ENCODE data around the gene CNTNAP2.

CNTNAP2 gene

GRCh38 chr7:148288592-148289151 lies 2172.1 kb downstream of the CNTNAP2 start:
- no peaks in the 10 kb centered on the region for H3K4me1 ChIP-seq (ENCODE audit: insufficient read depth, low read length)
- no peak overlapping the region for H3K9ac ChIP-seq (ENCODE audit: low read depth, low read length)
- H3K27ac ChIP-seq (ENCODE audit: low read length), result no peak overlapping the region
- no peaks in the 10 kb centered on the region for H3K9me3 ChIP-seq (ENCODE audit: insufficient read depth, low read length, severe bottlenecking)
- no peak overlapping the region for H3K4me2 ChIP-seq (ENCODE audit: insufficient read depth, low read length)
- H3K4me3 ChIP-seq (ENCODE audit: low read depth in 1 of 2, low read length in 2 of 2), result no peak overlapping the region
- ATAC-seq (ENCODE audit: insufficient read depth, low read depth) (no peak), DNase-seq (no peak)
- no peak overlapping the region for H2AFZ ChIP-seq (ENCODE audit: low read depth, low read length)
- peaks cover 3% of the 10 kb centered on the region for H3K27me3 ChIP-seq (ENCODE audit: insufficient read depth, low read length, poor library complexity)
- no peaks in the 10 kb centered on the region for H3K36me3 ChIP-seq (ENCODE audit: insufficient read depth, low read length)
- H4K20me1 ChIP-seq (ENCODE audit: insufficient read depth, low read length), result no peaks in the 10 kb centered on the region
- H3K79me2 ChIP-seq (ENCODE audit: insufficient read depth, low read length), result no peaks in the 10 kb centered on the region
- no peak for TF ChIP-seq CTCF (IDR thresholded peaks at IDR 0.05; ENCODE audit: borderline replicate concordance, extremely low read depth, low read length, poor library complexity, severe bottlenecking)

GRCh38 chr7:148289630-148290029 lies 2173.0 kb downstream of the CNTNAP2 start:
- DNase-seq, result no peak
- no peaks in the 10 kb centered on the region for H3K4me1 ChIP-seq (ENCODE audit: insufficient read depth, low read length)
- TF ChIP-seq CTCF (IDR thresholded peaks at IDR 0.05; ENCODE audit: borderline replicate concordance, extremely low read depth, low read length, poor library complexity, severe bottlenecking) (no peak), EZH2 (IDR thresholded peaks at IDR 0.05; ENCODE audit: borderline replicate concordance, low read depth, low read length, severe bottlenecking) (no peak)
- H3K9ac ChIP-seq (ENCODE audit: low read depth, low read length), result no peak overlapping the region
- H4K20me1 ChIP-seq (ENCODE audit: insufficient read depth, low read length), result no peaks in the 10 kb centered on the region
- H3K4me3 ChIP-seq (ENCODE audit: low read depth in 1 of 2, low read length in 2 of 2), result no peak overlapping the region
- no peak overlapping the region for H3K27ac ChIP-seq (ENCODE audit: low read length)
- no peaks in the 10 kb centered on the region for H3K36me3 ChIP-seq (ENCODE audit: insufficient read depth, low read length)
- no peaks in the 10 kb centered on the region for H3K79me2 ChIP-seq (ENCODE audit: insufficient read depth, low read length)
- H3K27me3 ChIP-seq (ENCODE audit: insufficient read depth, low read length, poor library complexity), result peaks cover 3% of the 10 kb centered on the region
- no peak overlapping the region for H2AFZ ChIP-seq (ENCODE audit: low read depth, low read length)
- ATAC-seq (ENCODE audit: insufficient read depth, low read depth), result no peak
- H3K9me3 ChIP-seq (ENCODE audit: insufficient read depth, low read length, severe bottlenecking), result no peaks in the 10 kb centered on the region
- H3K4me2 ChIP-seq (ENCODE audit: insufficient read depth, low read length), result no peak overlapping the region

GRCh38 chr7:148290538-148290937 lies 2173.9 kb downstream of the CNTNAP2 start:
- no peak overlapping the region for H3K4me3 ChIP-seq (ENCODE audit: low read depth in 1 of 2, low read length in 2 of 2)
- TF ChIP-seq CTCF (IDR thresholded peaks at IDR 0.05; ENCODE audit: borderline replicate concordance, extremely low read depth, low read length, poor library complexity, severe bottlenecking), result no peak
- TF ChIP-seq EZH2 (IDR thresholded peaks at IDR 0.05; ENCODE audit: borderline replicate concordance, low read depth, low read length, severe bottlenecking), result no peak
- no peak overlapping the region for H3K4me2 ChIP-seq (ENCODE audit: insufficient read depth, low read length)
- no peak overlapping the region for H2AFZ ChIP-seq (ENCODE audit: low read depth, low read length)
- peaks cover 3% of the 10 kb centered on the region for H3K27me3 ChIP-seq (ENCODE audit: insufficient read depth, low read length, poor library complexity)
- H3K9ac ChIP-seq (ENCODE audit: low read depth, low read length), result no peak overlapping the region
- H3K36me3 ChIP-seq (ENCODE audit: insufficient read depth, low read length), result no peaks in the 10 kb centered on the region
- DNase-seq (no peak), ATAC-seq (ENCODE audit: insufficient read depth, low read depth) (no peak)
- H3K4me1 ChIP-seq (ENCODE audit: insufficient read depth, low read length), result no peaks in the 10 kb centered on the region
- H3K9me3 ChIP-seq (ENCODE audit: insufficient read depth, low read length, severe bottlenecking), result no peaks in the 10 kb centered on the region
- H4K20me1 ChIP-seq (ENCODE audit: insufficient read depth, low read length), result no peaks in the 10 kb centered on the region
- H3K79me2 ChIP-seq (ENCODE audit: insufficient read depth, low read length), result no peaks in the 10 kb centered on the region
- H3K27ac ChIP-seq (ENCODE audit: low read length), result no peak overlapping the region

- Histone ChIP-seq H3K9me3 (ENCODE audit: insufficient read depth, low read length, severe bottlenecking) (no peaks in the 10 kb centered on the region), H3K27me3 (ENCODE audit: insufficient read depth, low read length, poor library complexity) (peaks cover 3% of the 10 kb centered on the region), H3K79me2 (ENCODE audit: insufficient read depth, low read length) (no peaks in the 10 kb centered on the region), H3K27ac (ENCODE audit: low read length) (no peak overlapping the region), H3K4me1 (ENCODE audit: insufficient read depth, low read length) (no peaks in the 10 kb centered on the region), H3K36me3 (ENCODE audit: insufficient read depth, low read length) (no peaks in the 10 kb centered on the region), H2AFZ (ENCODE audit: low read depth, low read length) (no peak overlapping the region), H3K4me3 (ENCODE audit: low read depth in 1 of 2, low read length in 2 of 2) (no peak overlapping the region), H3K4me2 (ENCODE audit: insufficient read depth, low read length) (no peak overlapping the region), H4K20me1 (ENCODE audit: insufficient read depth, low read length) (no peaks in the 10 kb centered on the region), H3K9ac (ENCODE audit: low read depth, low read length) (no peak overlapping the region)
- ATAC-seq (ENCODE audit: insufficient read depth, low read depth), result no peak
- DNase-seq, result no peak
- TF ChIP-seq EZH2 (IDR thresholded peaks at IDR 0.05; ENCODE audit: borderline replicate concordance, low read depth, low read length, severe bottlenecking) (no peak), CTCF (IDR thresholded peaks at IDR 0.05; ENCODE audit: borderline replicate concordance, extremely low read depth, low read length, poor library complexity, severe bottlenecking) (no peak)
These were observed 2175.2 kb downstream of the CNTNAP2 start for GRCh38 chr7:148291799-148292198.
